Measurements from ENCODE around the gene FSIP1.
"Not testable (repeated sequence)": the region's sequence is repeated elsewhere in the genome, so short reads cannot be mapped to it uniquely, and the experiment has no call there.

Gene FSIP1

GRCh38 chr15:39819533-39819932 is 36.9 kb upstream of the FSIP1 start:
- no peak for DNase-seq (ENCODE audit: extremely low spot score)
- TF ChIP-seq CTCF (IDR thresholded peaks at IDR 0.05; ENCODE audit: control extremely low read depth, extremely low read depth, low read depth, missing control alignments): no peak
- ChIA-PET CTCF (interaction anchor here (0.9 to 2.4 kb wide), 6 partner anchors 13 to 63 kb away, joined by 3 to 7 read pairs (median 5); no protein-coding TSS in a partner anchor), POLR2A (no interaction called here)

- TF ChIP-seq CTCF (IDR thresholded peaks at IDR 0.05; ENCODE audit: control extremely low read depth, extremely low read depth, low read depth, missing control alignments): no peak
- ChIA-PET POLR2A (no interaction called here), CTCF (interaction anchor here (0.8 to 2.4 kb wide), 4 partner anchors 9 to 457 kb away, joined by 3 to 7 read pairs (median 4); no protein-coding TSS in a partner anchor)
Measured at GRCh38 chr15:39817892-39818291, 35.3 kb upstream of the FSIP1 start.

GRCh38 chr15:39814489-39814888 is 31.8 kb upstream of the FSIP1 start:
- TF ChIP-seq CTCF (IDR thresholded peaks at IDR 0.05; ENCODE audit: control extremely low read depth, extremely low read depth, low read depth, missing control alignments): no peak
- CTCF ChIA-PET: interaction anchor here (0.9 to 1.7 kb wide), 2 partner anchors 8 to 18 kb away, joined by 3 to 4 read pairs; no protein-coding TSS in a partner anchor
- POLR2A ChIA-PET: no interaction called here

More at GRCh38 chr15:39817892-39818291, 35.3 kb upstream of the FSIP1 start:
- DNase-seq (ENCODE audit: extremely low spot score): no peak

GRCh38 chr15:39812651-39813050 is 30.0 kb upstream of the FSIP1 start:
- POLR2A ChIA-PET; DNase-seq (ENCODE audit: extremely low spot score); CTCF ChIA-PET: not testable (repeated sequence)

More at GRCh38 chr15:39814489-39814888, 31.8 kb upstream of the FSIP1 start:
- no peak for DNase-seq (ENCODE audit: extremely low spot score)

GRCh38 chr15:39808909-39809308 is 26.3 kb upstream of the FSIP1 start:
- ChIA-PET CTCF (no interaction called here), POLR2A (no interaction called here)
- TF ChIP-seq CTCF (IDR thresholded peaks at IDR 0.05; ENCODE audit: control extremely low read depth, extremely low read depth, low read depth, missing control alignments): no peak
- no peak for DNase-seq (ENCODE audit: extremely low spot score)

- POLR2A ChIA-PET: no interaction called here
Measured at GRCh38 chr15:39807791-39808190, 25.1 kb upstream of the FSIP1 start.

More at GRCh38 chr15:39807791-39808190, 25.1 kb upstream of the FSIP1 start:
- TF ChIP-seq CTCF (IDR thresholded peaks at IDR 0.05; ENCODE audit: control extremely low read depth, extremely low read depth, low read depth, missing control alignments): no peak
- DNase-seq (ENCODE audit: extremely low spot score): no peak
- CTCF ChIA-PET: interaction anchor here (1.5 kb wide), 1 partner anchor 51 kb away, joined by 3 read pairs; no protein-coding TSS in a partner anchor
